Coronary artery (tissue), 2 donors: Measurements from ENCODE around the gene DGCR6.
"Not testable (repeated sequence)": the region's sequence is repeated elsewhere in the genome, so short reads cannot be mapped to it uniquely, and the experiment has no call there.

ENCODE experiments used
- DNase-seq: peaks from one replicate; pipeline ENCODE4 v3.0.0-alpha.2; 2017; ENCODE audit warnings: low spot score
- H3K27ac ChIP-seq, 2 donors: fragments of 200-600 bp; sonication (generic); one replicate each; pipeline ENCODE4 v1.5.1; 2016 to 2019
- H3K4me3 ChIP-seq: fragments of 200-600 bp; sonication (generic); 2 replicates; pipeline ENCODE4 v1.5.1; 2016; ENCODE audit warnings: mild to moderate bottlenecking, moderate library complexity

Gene DGCR6

GRCh38 chr22:18959741-18960140, 53.6 kb downstream of the DGCR6 start:
- H3K4me3 ChIP-seq, DNase-seq, H3K27ac ChIP-seq: not testable (repeated sequence)

GRCh38 chr22:18960166-18960820, 54.2 kb downstream of the DGCR6 start:
- not testable (repeated sequence) for H3K27ac ChIP-seq, DNase-seq, H3K4me3 ChIP-seq

- H3K4me3 ChIP-seq, DNase-seq, H3K27ac ChIP-seq: not testable (repeated sequence)
Observed at GRCh38 chr22:18961201-18961600, 55.1 kb downstream of the DGCR6 start.
